ENCODE data around the gene EML6.
"Not testable (repeated sequence)": the region's sequence is repeated elsewhere in the genome, so short reads cannot be mapped to it uniquely, and the experiment has no call there.

EML6 gene

GRCh38 chr2:54975175-54975574 is 251.7 kb downstream of the EML6 start:
- no peak for DNase-seq

- DNase-seq: no peak
Measured at GRCh38 chr2:54975598-54976492, 252.4 kb downstream of the EML6 start.

GRCh38 chr2:54977149-54977548 is 253.7 kb downstream of the EML6 start:
- no peak for DNase-seq

GRCh38 chr2:54979321-54980044 is 256.0 kb downstream of the EML6 start:
- no peak for DNase-seq

- no peak for DNase-seq
Measured at GRCh38 chr2:54981385-54981784, 257.9 kb downstream of the EML6 start.

GRCh38 chr2:54983345-54984220 is 260.1 kb downstream of the EML6 start:
- DNase-seq: no peak

- no peak for DNase-seq
Measured at GRCh38 chr2:54984476-54984875, 261.0 kb downstream of the EML6 start.

GRCh38 chr2:54986264-54986663 is 262.8 kb downstream of the EML6 start:
- no peak for DNase-seq

GRCh38 chr2:54988612-54989011 is 265.1 kb downstream of the EML6 start:
- no peak for DNase-seq

GRCh38 chr2:54990694-54991093 is 267.2 kb downstream of the EML6 start:
- not testable (repeated sequence) for DNase-seq

GRCh38 chr2:54995553-54995952 is 272.1 kb downstream of the EML6 start:
- DNase-seq: no peak

- DNase-seq: no peak
Measured at GRCh38 chr2:54997826-54998225, 274.4 kb downstream of the EML6 start.

GRCh38 chr2:54999182-54999581 is 275.7 kb downstream of the EML6 start:
- no peak for DNase-seq

GRCh38 chr2:55000341-55000740 is 276.9 kb downstream of the EML6 start:
- DNase-seq: no peak

GRCh38 chr2:55001716-55002115 is 278.3 kb downstream of the EML6 start:
- no peak for DNase-seq

- no peak for DNase-seq
Measured at GRCh38 chr2:55003706-55004639, 280.5 kb downstream of the EML6 start.

GRCh38 chr2:55006306-55006705 is 282.8 kb downstream of the EML6 start:
- no peak for DNase-seq

- DNase-seq: no peak
Measured at GRCh38 chr2:55009277-55010060, 286.0 kb downstream of the EML6 start.

- DNase-seq: peak; percentile 70
Measured at GRCh38 chr2:55010149-55010591, 286.7 kb downstream of the EML6 start.

GRCh38 chr2:55010915-55011314 is 287.5 kb downstream of the EML6 start:
- DNase-seq: peak; percentile 22
